Sciatic nerve (tissue), 2 donors: ENCODE results near the gene NFASC. TPM values are rescaled to one million over a fixed set of nuclear protein-coding genes. Genes with fewer than 3 reads are reported as not detected.

Experiments used
- ATAC-seq: fragments of 200-7000 bp; cut with Tn5 transposase; one replicate; pipeline ENCODE4 v1.9.1; 2020; ENCODE audit warnings: mild to moderate bottlenecking, moderate library complexity
- DNase-seq: peaks from one replicate; pipeline ENCODE4 v3.0.0-alpha.2; 2020; ENCODE audit warnings: low spot score
- intact Hi-C: fragments of 100-400 bp; cut with DNase I; formaldehyde crosslinking; loops from one replicate; pipeline ENCODE4 v1.14.2; 2022
- total RNA-seq: library from RNA; stranded (reverse); fragmentation: NEBNext Ultra II Directional; extraction: Animal tissue kit (Norgen Biotek cat#: 25700); gene quantifications from one replicate; pipeline ENCODE4 v1.2.1, GENCODE V29; 2021
- donor health status: DM: no; HTN: no; CAD: no.
- donor health status: DM: no; HTN: no; CAD: no.

NFASC gene
- total RNA-seq, 1 donor from 2014 or later: 140 TPM

DNA sequence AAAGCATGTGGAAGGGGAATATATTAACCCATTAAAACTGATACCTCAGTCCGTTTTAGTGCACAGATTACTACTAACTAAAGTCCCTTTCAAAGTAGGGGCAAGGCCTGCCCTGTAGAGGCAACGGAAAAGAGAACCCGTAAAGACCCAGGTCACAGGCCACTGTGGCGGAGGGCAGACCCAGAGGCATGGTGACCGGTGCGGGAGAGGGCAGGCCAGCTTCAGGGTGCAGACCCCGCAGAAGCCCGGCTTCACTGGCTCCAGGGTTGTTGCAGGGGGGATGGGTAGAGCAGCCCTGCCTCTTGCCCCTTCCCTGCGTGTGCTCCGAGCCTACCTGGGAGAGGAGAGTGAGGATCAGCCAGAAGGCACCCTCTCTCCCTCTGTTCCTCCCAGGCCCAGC, 190.1 kb downstream of the NFASC start:
- DNase-seq (no peak), ATAC-seq (no peak)
- intact Hi-C loops: loop anchor here (5.0 kb wide), 1 partner anchor 73 kb away; no protein-coding TSS in a partner anchor

DNA sequence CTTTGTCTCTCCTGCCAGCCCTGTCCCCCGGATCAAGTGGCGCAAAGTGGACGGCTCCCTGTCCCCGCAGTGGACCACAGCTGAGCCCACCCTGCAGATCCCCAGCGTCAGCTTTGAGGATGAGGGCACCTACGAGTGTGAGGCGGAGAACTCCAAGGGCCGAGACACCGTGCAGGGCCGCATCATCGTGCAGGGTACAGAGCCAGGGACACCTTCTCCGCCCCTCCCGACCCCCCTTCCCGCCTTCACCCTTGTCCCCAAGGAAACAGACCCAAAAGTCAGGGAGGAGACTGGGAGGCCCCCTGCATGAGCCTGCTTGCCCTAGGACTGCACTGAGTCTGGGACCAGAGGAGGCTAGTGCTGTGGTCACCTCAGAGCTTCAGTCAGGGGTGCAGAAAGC, 190.6 kb downstream of the NFASC start:
- intact Hi-C loops: loop anchor here (5.0 kb wide), 1 partner anchor 74 kb away; no protein-coding TSS in a partner anchor
- DNase-seq (no peak), ATAC-seq (peak; percentile 63)

DNA sequence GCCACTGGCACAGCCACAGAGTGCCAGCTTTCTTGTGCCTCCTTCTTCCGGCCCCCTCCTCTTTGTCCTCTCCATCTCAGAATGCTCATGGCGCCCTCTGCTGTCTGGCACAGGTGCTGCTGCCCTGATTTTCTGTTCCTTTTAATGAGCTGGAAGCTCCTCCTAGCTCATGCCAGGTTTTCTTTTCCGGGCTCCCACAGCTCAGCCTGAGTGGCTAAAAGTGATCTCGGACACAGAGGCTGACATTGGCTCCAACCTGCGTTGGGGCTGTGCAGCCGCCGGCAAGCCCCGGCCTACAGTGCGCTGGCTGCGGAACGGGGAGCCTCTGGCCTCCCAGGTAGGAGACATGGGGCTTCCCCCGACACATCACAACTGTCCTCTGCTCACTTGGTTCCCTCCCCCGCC, 191.0 kb downstream of the NFASC start:
- intact Hi-C loops: loop anchor here (5.0 kb wide), 1 partner anchor 74 kb away; no protein-coding TSS in a partner anchor
- ATAC-seq (peak; percentile 72), DNase-seq (peak; percentile 88)

DNA sequence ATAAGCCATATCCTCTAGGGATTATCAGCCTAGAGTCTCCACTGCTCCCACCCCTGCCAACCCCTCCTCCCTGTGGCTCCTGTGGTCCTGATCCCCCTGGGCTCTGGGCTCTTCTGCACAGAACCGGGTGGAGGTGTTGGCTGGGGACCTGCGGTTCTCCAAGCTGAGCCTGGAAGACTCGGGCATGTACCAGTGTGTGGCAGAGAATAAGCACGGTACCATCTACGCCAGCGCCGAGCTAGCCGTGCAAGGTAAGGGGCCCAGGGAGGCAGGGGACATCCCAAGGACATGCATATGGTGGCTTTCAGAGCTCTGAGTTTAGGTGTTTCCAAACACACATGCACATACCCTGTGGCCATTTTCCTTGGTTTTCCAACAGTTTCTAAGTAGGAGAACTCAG, 191.7 kb downstream of the NFASC start:
- ATAC-seq (no peak), DNase-seq (no peak)
- intact Hi-C loops: loop anchor here (5.0 kb wide), 1 partner anchor 75 kb away; no protein-coding TSS in a partner anchor

DNA sequence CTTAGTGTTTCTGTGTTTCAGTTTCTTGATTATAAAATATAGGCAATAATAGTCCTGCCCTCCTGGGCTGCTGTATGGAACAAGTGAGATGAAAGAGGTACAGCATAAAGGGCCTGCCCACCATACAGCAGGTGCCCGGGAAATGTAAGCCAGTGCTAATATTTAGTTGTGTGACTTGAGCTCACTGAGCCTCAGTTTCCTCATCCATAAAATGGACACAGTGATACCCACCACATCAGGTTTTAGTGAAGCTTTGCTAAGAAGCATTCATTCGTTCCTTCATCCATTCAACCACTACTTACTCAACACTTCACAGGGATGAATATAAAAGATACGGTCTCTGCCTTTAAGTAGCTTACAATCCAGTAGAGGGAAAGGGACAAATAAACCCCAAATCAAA, 192.2 kb downstream of the NFASC start:
- ATAC-seq (no peak), DNase-seq (no peak)
- intact Hi-C loops: loop anchor here (5.0 kb wide), 1 partner anchor 76 kb away; no protein-coding TSS in a partner anchor

DNA sequence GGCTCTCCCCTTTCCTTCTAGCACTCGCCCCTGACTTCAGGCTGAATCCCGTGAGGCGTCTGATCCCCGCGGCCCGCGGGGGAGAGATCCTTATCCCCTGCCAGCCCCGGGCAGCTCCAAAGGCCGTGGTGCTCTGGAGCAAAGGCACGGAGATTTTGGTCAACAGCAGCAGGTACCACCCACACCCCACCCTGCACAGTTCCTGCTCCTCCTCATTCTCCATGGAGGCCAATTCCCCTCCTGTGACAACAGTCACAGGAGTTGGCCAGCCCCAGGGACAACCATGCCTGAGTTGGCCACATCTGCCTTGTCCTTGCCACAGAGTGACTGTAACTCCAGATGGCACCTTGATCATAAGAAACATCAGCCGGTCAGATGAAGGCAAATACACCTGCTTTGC, 193.6 kb downstream of the NFASC start:
- intact Hi-C loops: loop anchor here (5.0 kb wide), 1 partner anchor 77 kb away; no protein-coding TSS in a partner anchor
- DNase-seq (peak; percentile 42), ATAC-seq (no peak)

DNA sequence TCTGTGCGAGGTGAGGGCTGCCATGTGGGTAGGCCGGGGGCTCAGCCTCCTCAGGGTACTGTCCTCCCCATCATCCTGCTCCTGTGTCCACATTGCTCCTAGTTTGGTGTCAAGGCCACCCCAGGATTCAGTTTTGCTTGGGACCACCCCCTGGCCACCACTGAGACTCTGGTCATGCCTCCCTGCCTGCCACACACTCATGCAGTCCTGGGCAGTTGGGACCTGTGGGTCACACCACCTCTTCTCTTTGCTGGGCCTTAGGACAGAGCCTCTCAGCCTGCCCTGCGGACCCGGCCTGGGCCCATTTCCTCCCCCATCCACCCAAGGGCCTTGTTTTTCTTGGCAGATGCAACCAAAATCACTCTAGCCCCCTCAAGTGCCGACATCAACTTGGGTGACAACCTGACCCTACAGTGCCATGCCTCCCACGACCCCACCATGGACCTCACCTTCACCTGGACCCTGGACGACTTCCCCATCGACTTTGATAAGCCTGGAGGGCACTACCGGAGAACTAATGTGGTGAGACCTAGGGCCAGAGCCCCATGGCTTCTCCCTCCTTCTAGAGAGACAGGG, 194.2 kb downstream of the NFASC start:
- peak; percentile 23 for DNase-seq
- no peak for ATAC-seq
- intact Hi-C loops: loop anchor here (5.0 kb wide), 1 partner anchor 78 kb away; no protein-coding TSS in a partner anchor

DNA sequence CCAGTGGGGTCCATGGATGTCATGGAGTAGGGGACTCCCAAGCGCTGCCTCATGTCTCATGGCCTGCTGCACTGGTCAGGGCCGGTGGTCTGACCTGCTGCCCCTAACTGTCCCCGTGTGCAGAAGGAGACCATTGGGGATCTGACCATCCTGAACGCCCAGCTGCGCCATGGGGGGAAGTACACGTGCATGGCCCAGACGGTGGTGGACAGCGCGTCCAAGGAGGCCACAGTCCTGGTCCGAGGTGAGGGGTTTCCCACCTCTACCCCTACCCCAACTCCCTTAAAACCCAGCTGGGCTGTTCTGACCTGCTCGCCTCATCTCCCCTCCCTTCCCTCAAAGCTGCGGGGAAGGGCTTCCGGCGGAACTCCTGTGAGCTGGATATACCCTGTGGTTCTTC, 195.0 kb downstream of the NFASC start:
- intact Hi-C loops: no loop called here
- no peak for ATAC-seq
- DNase-seq: peak; percentile 54

DNA sequence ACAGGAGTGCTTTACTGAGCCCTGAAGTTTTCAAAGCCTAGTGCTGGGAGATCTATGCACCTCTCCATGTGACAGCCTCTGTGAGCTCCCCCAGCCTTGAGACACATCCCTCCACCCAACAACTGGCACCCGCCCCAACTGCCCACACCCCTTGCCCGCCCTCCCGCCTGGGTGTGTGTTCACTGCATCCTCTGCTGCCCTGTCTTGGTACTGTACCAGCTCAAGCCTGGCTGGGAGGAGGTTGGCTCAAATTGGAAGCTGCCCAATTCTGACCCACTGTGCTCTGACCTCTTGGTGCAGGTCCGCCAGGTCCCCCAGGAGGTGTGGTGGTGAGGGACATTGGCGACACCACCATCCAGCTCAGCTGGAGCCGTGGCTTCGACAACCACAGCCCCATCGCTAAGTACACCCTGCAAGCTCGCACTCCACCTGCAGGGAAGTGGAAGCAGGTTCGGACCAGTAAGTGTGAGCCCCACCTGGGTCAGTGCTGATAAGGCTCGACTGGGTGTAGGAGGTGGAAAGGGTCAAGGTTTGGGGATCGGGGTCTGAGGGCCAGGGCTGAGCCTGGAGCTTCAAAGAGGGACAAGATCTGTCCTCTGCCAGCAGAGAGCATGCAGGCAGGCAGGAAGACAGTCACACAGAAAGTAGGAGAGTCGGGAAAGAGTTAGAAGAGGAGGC, 195.6 kb downstream of the NFASC start:
- ATAC-seq: no peak
- peak; percentile 55 for DNase-seq
- intact Hi-C loops: no loop called here

DNA sequence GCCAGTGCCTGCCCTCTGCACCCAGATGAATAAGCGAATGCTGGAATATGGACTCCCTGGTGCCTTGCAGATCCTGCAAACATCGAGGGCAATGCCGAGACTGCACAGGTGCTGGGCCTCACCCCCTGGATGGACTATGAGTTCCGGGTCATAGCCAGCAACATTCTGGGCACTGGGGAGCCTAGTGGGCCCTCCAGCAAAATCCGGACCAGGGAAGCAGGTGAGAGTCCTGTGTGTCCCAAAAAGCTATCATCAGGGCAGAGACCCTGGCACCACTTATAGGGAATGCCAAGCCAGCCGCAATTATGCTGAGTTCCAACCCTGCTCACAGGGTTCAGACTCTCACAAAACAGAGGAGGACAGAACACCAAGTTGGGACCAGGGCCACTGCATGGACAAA, 196.4 kb downstream of the NFASC start:
- peak; percentile 34 for DNase-seq
- intact Hi-C loops: no loop called here
- ATAC-seq: no peak

DNA sequence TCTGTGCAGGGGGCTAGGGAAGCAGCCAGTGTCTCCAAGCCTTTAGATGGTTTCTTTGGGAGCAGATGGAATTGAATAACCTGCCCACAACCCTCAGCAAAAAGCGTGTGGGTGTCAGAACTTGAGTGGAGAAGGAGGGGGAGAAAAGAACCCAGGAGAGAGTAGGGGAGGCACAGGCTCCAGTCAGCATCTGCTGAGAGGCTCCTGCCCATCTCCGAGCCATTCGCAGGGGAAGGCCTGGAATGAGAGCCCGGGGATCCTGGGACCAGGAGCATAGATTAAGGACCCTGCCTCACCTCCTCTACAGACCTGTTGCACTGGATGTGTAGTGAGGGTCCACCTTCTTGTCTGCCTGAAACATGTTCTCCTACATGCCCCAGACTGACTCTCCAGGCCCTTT, 197.3 kb downstream of the NFASC start:
- ATAC-seq (no peak), DNase-seq (peak; percentile 19)
- intact Hi-C loops: no loop called here

DNA sequence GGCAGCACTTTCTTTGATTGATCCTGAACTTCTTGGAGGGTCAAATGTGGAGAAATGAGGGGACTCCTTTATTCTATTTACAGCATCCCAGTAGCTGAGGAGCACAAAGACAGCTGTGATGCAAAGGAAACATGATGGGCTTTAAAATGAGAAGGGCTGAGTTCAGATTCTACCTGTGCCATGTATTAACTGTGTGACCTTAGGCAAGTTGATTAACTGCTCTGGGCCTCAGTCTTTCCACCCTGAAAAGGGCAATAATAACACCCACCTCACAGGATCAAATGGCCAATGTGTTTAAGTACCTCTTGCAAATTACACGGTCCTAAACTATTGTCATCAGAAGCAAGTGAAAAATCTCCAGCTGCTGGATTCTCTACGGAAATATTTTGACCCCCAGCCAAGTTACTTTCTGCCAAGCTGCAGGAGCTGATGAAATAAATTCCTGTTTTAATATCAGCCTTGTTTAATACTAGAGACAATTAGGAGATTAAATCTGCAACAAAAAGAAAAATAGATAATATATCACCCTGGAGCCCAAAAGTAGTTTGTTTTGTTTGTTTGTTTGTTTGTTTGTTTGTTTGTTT, 197.9 kb downstream of the NFASC start:
- ATAC-seq (no peak), DNase-seq (peak; percentile 23)
- intact Hi-C loops: no loop called here

DNA sequence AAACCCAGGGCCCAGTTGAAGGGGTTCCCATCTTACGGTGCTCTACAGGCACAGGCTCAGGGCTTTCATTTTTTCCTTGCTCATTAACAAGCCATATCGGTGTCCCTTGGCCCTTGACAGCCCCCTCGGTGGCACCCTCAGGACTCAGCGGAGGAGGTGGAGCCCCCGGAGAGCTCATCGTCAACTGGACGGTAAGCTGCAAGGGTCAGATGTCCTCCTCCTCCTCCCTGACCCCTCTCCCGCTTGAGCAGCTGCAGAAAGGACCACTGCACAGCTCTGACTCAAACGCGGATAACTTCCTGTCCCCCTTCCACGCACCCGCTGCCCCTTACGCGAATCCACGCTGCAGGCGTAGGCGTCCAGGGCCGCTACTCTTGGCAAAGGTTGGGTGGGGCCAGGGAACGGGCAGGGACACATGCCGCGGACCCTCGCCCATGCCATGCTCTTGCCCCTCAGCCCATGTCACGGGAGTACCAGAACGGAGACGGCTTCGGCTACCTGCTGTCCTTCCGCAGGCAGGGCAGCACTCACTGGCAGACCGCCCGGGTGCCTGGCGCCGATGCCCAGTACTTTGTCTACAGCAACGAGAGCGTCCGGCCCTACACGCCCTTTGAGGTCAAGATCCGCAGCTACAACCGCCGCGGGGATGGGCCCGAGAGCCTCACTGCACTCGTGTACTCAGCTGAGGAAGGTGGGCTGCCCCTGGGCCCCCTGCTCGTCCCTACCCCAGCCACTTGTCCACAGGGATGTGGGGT, 198.9 kb downstream of the NFASC start:
- intact Hi-C loops: no loop called here
- peak; percentile 39 for DNase-seq
- ATAC-seq: no peak

DNA sequence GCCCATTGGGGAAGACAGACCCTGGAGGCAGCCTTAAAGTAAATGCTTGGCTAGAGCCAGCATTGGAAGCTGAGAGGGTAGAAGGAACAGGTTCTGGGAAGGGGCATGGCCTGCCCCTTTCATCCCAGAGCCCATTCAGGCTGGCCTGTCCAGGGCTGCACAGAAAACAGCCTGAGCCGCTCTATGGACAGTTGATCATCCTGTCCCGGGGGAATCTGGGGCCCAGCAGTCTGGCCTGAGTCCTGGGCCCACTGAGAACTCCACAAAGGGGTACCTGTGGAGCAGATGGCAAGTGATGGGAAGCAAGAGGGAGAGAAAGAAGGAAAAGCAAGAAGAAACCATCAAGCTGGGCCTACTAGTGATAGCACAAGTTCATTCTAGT, 200.4 kb downstream of the NFASC start:
- intact Hi-C loops: no loop called here
- ATAC-seq: no peak

DNA sequence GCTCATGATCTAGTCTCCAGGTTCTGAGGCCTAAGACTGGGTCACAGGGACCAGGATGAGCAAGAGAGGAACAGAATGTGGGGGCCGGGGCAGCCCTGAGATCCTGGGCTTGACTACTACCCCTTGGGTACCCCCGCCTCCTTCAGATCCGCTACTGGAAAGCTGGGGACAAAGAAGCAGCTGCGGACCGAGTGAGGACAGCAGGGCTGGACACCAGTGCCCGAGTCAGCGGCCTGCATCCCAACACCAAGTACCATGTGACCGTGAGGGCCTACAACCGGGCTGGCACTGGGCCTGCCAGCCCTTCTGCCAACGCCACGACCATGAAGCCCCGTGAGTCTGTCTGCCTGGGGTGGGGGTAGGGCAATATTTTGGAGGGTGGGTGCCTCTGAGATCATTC, 201.1 kb downstream of the NFASC start:
- ATAC-seq (no peak), DNase-seq (no peak)
- intact Hi-C loops: no loop called here

More for the DNA sequence above, 200.4 kb downstream of the NFASC start:
- DNase-seq: no peak

DNA sequence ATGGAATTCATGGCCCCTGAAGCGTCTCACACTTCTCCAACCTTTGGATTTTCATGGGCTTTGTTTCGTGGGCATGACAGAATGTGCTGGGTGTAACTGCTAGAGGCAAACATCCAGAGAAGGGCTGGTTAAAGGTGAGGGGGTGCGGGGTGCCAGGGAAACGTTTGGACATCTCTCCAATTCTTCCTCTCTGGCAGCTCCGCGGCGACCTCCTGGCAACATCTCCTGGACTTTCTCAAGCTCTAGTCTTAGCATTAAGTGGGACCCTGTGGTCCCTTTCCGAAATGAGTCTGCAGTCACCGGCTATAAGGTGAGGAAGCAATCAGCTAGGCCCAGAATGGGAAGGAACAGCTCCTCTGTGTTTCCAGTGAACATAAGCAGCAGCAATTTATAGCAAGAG, 201.6 kb downstream of the NFASC start:
- intact Hi-C loops: no loop called here

More for the DNA sequence above, 201.6 kb downstream of the NFASC start:
- ATAC-seq (no peak), DNase-seq (no peak)
